HG03460 (cell line): Measurements from ENCODE around the gene LSM10.

Source experiments
- ATAC-seq: cut with Tn5 transposase; IDR thresholded peaks from one replicate; pipeline ENCODE4 v1.9.1; 2021; ENCODE audit not compliant: unreplicated experiment

The LSM10 gene

DNA sequence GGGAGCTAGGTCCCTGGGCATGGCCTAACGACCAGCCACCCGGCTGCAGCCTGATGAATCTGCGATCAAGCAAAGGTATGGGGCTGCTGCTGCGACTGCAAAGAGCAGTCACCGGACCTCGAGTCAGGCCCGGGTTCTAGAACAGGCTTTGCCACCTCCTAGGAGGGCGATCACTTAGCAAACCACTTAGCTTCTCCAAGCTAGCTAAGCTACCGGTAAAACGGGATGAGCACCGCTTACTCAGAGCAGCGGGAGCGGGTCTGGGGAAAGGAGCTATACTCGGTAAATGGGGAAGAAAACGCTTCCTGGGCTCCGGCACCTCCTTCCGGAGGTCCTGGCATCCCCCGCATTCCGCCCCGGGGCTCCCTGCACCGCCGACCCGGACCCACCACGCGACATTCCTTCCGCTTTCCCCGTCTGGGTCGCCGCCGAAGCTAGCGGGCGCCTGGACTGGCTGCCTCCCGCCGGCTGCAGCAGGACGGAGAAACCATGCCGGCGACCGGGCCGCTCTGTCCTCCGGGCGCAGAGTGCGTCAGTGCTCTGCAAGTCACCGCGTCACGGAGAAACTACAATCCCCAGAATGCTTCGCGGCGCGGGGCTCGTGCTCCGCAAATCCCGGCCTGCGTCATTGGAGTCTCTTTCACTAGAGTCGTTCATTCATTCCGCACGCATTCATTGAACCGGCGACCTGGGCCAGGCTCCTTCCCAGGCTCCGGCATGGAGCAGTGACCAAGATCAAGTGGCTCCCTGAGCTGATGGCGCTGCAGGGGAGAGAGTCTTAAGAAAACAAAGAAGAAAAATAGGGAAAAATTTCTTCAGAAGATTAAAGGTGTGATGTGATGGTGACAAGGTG, at the start of gene LSM10:
Gene LSM10 (minus strand): TSS at position 531 of the 853 bp plus-strand sequence. CDS start 3,779 bp downstream, outside the sequence.
- ATAC-seq, result peak; percentile 85

DNA sequence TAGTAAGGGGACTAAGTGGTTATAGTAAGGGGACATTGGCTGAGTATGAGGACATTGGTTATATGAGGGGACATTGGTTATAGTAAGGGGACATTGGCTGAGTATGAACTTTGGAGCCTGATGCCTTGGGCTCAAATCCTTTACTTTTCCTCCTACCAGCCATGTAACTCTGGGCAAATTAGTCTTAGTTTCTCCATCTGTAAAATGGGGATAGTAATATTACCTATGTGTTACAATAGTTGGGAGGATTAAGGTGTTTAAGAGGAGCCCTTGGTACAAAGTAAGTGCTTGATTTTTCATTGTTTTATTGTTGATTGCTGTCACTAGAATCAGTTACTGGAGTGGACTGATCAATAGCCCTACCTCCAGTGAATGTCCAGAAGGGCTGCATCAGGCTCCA, 49.7 kb upstream of the LSM10 start:
- no peak for ATAC-seq

DNA sequence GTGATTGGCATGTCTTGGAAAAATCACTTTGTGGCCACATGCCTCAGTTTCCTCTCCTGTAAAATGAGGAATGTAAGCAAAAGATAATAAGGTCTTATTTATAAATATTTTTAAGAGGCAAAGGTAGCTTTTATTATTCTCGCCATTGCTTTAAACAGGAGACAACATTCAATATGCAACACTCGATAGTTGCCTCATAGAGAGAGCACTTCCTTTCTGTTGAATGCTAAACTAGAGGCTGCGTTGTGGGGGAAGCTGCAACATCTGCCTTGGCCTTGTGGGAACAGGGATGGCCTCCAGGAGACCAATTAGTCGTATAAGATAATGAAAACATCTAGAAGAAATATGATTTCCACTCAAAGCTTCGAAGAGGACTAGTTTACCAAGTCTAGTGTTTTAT, 49.0 kb upstream of the LSM10 start:
- no peak for ATAC-seq

DNA sequence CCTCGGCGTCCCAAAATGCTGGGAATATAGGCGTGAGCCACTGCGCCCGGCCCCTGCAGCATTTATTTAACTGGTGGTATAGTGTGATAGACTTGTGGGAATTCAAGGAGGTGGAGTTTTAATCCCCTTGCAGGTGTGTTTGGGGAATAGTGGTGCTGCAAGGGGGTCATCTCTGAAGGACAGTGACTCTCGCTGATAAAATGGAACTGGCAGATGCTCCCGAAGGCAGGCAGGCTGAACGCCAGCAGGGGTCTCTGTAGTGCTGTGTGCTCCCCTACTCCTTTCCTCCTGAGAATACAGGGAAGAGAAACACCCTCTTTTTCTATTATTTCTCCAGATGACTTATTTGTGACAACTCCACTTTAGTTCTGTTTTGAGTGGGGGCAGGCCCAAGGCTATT, 48.6 kb upstream of the LSM10 start:
- no peak for ATAC-seq

DNA sequence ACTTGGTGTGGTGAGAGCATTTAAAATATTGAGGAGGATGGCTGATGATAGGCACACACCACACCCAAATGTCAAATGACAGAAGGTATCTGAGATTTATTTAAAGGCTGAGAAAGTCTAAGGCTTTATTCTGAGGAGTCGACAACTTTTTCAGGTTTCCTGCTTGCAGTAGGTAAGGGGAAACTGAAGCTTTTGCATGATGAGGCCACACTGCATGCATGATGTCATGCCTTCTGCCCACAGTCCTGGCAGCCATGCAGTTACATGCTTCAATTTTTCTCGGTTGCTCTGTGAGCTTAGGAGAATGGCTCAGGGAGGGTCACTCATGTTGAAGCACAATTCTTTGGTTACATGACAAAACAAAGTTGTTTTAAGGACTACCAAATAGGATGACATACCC, 45.6 kb upstream of the LSM10 start:
- ATAC-seq, result no peak

DNA sequence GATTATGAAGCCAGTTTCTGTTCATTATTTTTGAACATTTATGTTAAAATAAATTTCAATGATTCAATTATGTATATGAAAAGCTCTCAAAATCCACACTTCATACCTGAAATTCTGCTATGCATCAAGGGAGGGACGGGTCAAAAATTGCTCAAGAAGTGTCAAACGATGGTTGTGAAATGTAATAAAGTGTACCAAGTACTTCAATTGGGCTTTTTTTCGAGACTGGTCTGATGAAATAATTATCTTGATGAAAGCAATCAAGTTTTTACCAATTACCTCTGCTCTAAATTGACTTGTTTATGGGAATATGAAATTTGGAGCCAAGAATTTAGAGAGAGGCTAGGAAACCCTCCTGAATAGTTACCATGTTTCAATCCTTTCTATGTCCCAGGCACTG, 44.6 kb upstream of the LSM10 start:
- no peak for ATAC-seq

DNA sequence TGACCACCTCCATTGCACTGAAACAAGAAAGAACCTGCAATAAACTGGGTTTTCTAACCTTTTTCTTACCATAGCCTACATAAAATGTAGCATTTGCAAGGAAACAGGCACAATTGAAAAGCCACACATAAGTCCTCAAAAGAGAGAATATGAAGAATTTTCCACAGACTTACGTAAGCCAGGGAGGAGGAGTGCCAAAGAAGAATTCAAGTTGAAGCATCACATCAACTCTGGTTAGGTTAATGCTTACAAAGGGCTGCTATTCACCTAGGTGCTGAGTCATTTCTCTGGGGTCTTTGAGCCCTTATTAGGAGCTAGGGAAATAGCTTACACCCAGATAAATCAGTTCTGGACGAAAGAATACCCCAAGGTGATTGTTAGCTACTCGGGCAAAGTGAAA, 42.9 kb upstream of the LSM10 start:
- no peak for ATAC-seq

DNA sequence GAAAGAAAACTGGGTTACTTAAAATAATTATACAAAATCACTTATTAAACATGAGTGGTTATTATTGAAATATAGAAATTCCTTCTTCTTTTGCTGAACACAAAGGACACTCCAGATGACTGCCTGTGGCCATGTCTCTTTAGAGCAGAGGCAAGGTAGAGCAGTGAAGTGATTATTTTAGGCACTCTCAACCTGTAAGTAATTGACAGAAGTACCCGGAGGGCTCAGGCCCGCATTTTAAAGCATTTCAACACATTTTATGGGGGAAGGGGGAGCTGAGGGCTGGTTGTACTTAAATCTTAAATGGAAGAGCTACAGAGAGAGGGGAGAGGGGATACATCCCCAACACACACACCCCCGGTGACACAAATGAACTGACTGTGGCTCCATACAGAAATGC, 42.3 kb upstream of the LSM10 start:
- ATAC-seq, result no peak

DNA sequence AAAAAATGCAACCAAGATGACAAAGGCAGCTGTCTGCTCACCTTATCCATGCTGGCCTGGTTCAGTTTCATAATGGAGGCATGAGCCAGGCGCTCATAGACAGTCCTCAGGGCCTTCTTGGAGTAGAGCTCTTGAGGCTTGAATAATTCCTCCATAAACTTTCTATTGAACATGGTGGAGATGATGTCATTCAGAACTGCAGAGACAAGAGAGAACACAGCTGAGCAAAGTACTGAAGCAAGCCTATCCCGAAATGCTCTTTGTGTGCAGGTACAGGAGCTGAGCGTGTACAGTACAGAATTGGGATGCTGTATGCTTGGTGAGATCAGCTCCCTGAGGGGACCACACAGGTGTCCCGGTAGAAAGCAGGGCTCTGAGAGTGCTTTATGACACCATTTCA, 41.0 kb upstream of the LSM10 start:
- no peak for ATAC-seq

DNA sequence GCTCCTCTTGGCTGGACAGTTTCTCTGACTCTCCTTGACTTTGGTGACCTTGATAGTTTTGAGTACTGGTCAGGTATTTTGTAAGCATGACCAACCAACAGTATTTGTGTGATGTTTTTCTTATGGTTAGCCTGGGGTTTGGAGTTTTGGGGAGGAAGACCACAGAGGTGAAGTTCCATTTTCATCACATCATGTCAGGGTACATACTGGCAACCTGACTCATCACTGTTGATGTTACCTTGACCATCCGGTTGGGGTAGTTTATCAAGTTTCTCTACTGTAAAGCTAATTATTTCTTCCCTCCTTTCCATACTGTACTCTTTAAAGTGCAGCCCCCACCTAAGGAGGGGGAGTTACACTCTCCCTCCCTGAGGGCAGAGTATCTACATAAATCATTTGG, 39.1 kb upstream of the LSM10 start:
- ATAC-seq, result no peak

DNA sequence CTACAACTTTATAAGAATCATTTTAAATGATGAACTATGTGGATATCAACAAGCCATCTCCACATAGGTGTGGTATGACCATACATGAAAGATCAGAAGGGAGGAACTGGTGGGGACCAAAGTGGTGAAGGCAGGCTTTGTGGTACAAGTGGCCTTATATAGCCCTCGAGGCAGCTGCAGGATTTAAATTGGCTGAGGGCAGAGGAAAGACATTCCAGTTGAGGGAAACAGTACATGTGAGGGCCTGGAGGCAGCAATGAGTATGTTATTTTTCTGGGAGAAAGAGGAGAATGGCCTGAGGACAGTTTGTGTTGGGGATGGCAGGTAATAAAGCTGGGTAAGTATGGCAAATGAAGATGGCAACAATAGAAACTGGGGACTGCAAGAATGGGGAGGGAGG, 35.4 kb upstream of the LSM10 start:
- ATAC-seq, result no peak

DNA sequence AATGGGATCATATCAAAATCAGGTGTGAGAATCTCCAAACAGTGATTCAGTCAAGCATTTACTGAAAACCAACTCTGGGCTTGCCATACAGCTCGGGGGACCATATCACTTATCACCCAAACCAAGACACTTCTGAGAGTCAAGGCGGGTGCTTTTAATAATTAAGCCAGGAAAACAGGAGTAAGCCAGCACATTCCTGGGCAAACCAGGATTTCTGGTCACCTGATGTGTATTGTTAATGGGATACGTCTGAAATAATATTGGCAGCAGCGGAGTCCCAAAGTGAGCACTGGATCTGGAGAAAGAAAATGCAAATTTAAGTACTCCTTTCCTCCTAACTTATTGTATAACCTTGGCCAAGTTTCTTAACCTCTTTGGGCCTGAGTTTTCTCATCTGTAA, 34.9 kb upstream of the LSM10 start:
- no peak for ATAC-seq

DNA sequence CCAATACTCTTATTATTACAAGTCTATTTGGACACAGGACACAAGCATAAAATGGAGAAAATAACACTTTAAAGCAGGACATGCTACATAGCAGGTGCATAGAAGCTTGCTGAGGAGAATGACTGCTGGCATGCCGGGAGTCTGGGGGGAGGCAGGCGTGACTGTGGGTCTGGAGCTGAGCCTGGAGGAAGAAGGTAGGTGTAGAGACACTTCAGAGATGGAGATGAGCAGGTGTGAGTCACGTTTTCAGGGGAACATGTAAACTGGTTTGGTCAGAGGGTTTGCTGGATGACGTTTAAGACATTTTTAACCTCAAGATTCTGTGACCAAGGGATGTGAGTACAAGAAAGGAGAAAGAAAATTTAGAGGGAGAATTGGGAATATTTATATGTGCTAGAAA, 28.1 kb upstream of the LSM10 start:
- no peak for ATAC-seq

DNA sequence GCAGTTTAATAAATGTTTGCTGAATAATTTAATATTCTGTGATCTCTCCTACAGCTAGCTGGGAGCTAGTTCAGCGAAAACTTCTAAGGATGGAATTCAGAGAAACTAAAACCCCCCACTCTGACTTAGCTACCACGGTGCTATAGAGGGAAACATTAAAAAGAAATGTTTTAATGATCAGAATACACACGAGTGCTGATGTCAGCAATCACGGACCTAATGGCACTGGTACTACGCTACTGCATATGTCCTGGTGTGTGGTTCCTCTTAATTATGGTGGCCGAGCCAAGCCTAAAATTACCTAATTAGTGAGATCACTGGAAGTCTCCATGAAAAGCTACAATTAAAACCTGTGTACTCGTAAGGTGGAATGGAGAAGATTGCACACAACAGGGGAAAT, 23.9 kb upstream of the LSM10 start:
- ATAC-seq, result no peak

DNA sequence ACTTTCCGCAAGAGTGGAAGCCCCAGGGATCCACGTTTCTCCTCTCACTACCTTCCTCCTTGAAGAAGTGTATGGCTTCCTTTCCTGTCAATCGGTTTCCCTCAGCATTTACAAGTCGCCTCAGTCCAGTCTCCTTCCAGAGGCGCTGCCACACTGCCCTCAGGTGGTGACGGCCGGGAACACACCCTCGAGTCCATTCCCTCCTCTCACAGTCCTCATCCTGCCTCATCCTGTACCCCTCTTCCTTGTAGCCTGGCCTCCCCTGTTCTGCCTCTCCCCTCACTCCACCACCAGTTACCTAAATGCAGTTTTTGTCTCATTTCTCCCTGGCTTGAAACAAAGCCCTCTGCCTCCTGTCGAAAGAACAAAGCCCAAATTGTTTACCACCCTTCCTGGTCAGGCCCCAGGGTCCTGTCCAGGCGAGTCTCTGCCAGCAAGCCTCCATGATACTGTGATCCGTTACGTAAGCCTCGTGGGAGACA, 23.2 kb upstream of the LSM10 start:
- no peak for ATAC-seq

DNA sequence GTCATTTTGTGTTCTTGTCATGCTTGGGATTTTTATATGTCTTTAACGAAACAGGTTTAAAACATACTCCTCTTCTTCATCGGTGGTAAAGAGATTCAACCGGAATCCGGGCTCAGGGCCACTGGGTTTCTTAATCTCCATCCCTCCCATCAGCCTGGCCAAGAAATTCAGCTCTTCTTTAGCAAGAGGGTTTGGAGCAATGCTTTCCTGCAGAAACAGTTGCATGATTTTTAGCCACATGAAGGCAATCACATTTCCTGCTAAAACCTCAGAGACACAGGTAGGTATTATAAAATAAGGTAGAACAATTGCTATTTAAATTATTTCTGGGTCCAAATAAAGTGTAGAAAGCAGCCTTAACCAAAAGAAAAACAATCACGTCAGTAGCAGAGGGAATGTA, 22.7 kb upstream of the LSM10 start:
- ATAC-seq, result no peak

DNA sequence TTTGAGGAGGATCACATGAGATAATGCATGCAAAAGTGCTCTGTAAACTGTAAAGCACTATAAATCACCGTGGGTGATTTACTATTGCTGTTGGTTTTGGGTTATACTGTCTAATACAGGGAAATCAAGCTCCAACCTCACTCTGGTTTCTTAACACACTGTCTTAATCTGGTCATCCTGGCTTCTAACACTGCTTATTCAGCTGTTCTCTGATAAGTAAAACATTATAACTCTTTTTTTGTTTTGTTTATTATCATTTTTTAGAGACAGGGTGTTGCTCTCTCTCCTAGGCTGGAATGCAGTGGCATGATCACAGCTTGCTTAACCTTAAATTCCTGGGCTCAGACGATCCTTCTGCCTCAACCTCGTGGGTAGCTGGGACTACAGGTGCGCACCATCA, 21.9 kb upstream of the LSM10 start:
- ATAC-seq, result no peak

DNA sequence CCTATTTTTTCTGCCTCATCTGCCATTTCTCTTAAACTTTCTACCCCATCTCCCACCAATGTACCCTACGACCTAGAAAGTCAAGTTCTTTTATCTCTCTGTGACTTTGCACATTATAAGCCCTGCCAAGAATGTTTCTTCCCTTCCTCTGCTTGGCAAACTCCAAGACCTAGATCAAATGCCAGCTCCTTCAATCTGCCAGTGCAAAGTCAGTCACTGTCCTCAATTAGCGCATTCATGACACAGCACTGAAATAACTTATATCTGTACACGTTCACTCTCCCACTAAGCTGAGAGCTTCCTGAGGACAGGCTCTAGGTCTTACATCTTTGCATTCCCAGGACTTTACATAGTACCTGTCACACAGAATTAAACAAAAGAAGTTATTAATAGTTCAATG, 21.4 kb upstream of the LSM10 start:
- ATAC-seq, result no peak

DNA sequence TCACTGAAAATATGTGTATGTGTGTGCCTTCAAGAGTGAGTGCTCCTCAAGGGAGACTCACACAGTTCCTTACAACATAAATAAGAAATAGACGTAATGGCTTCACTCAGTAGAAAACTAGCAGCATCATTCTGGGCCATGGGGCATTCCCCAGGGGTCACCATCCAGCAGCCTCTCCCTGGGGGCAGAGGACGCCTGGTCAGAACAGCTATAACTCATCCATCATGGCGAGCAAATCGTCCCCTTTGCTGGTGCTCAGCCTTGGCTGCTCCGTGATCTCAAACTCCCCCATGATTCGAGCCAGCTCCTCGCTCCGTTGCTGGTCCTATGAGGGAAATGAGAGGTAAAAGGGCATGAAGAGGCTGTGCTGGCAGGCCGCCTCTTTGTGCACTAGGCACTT, 20.2 kb upstream of the LSM10 start:
- ATAC-seq, result no peak

DNA sequence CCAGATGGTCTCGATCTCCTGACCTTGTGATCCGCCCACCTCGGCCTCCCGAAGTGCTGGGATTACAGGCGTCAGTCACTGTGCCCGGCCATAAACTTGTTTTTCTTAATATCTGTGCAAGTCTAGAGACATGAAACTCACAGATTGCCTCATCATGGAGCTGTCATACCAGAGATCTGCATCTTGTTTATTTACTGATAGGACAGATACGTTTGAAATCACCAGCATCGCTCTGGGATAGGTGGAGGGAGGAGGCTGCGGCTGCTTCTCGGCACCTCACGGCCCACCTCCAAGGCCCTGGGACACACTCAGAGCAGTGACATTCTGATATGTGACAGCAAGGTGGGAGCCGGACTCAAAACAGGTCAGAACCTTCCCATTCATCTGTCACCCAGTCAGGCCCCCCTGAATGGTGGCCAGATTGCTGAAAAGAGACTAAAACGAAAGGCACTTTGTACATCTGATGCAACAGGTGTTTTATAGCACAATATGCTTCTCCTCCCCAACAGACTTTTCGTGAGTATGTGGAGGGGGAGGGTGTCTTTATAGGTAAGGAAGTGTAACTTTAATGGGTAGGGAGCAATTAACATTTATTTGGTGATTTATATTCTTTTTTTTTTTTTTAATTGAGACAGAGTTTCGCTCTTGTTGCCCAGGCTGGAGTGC, 18.1 kb upstream of the LSM10 start:
- ATAC-seq, result no peak

DNA sequence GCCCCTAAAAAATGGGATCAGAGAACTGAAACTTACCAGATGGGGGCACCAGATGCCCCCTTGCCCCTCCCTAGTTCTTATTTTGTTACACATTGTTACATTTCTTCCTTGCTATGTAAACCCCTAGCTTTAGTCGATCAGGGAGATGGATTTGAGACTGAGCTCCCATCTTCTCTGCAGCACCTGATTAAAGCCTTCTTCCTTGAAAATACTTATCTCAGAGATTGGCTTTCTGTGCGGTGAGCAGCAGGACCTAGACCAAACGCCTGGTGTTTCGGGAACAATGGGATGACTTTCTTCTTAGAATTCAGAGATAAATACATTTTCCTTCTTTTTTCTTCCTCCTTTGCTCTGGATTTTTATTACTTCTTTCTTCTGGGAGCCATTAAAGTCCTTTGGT, 16.7 kb upstream of the LSM10 start:
- no peak for ATAC-seq
